ENCODE results near the gene APBB3.

APBB3 gene

GRCh38 chr5:140591747-140592372 lies 27.5 kb upstream of the APBB3 start:
- no peak for TF ChIP-seq REST (IDR thresholded peaks at IDR 0.05; ENCODE audit: insufficient read depth in 1 of 2, low read depth in 2 of 2, low read length in 2 of 2)
- TF ChIP-seq TAF1 (IDR thresholded peaks at IDR 0.05; ENCODE audit: borderline replicate concordance, insufficient read depth, low read length): no peak
- no peak for TF ChIP-seq FOXP2 (optimal IDR thresholded peaks at IDR 0.05; ENCODE audit: borderline replicate concordance, extremely low read depth, extremely low read length, insufficient read depth)
- TF ChIP-seq SIN3A (IDR thresholded peaks at IDR 0.05; ENCODE audit: borderline replicate concordance, insufficient read depth, low read length): no peak
- TF ChIP-seq POLR2AphosphoS5 (IDR thresholded peaks at IDR 0.05; ENCODE audit: low read depth, low read length): no peak

GRCh38 chr5:140590861-140591260 lies 26.5 kb upstream of the APBB3 start:
- no peak for TF ChIP-seq SIN3A (IDR thresholded peaks at IDR 0.05; ENCODE audit: borderline replicate concordance, insufficient read depth, low read length)

GRCh38 chr5:140588311-140589070 lies 24.1 kb upstream of the APBB3 start:
- no peak for TF ChIP-seq TAF1 (IDR thresholded peaks at IDR 0.05; ENCODE audit: borderline replicate concordance, insufficient read depth, low read length)
- no peak for TF ChIP-seq SIN3A (IDR thresholded peaks at IDR 0.05; ENCODE audit: borderline replicate concordance, insufficient read depth, low read length)
- no peak for TF ChIP-seq POLR2AphosphoS5 (IDR thresholded peaks at IDR 0.05; ENCODE audit: low read depth, low read length)
- TF ChIP-seq FOXP2 (optimal IDR thresholded peaks at IDR 0.05; ENCODE audit: borderline replicate concordance, extremely low read depth, extremely low read length, insufficient read depth): no peak
- no peak for TF ChIP-seq REST (IDR thresholded peaks at IDR 0.05; ENCODE audit: insufficient read depth in 1 of 2, low read depth in 2 of 2, low read length in 2 of 2)

GRCh38 chr5:140587495-140587894 lies 23.1 kb upstream of the APBB3 start:
- no peak for TF ChIP-seq POLR2AphosphoS5 (IDR thresholded peaks at IDR 0.05; ENCODE audit: low read depth, low read length)
- TF ChIP-seq FOXP2 (optimal IDR thresholded peaks at IDR 0.05; ENCODE audit: borderline replicate concordance, extremely low read depth, extremely low read length, insufficient read depth): no peak
- TF ChIP-seq SIN3A (IDR thresholded peaks at IDR 0.05; ENCODE audit: borderline replicate concordance, insufficient read depth, low read length): no peak
- no peak for TF ChIP-seq TAF1 (IDR thresholded peaks at IDR 0.05; ENCODE audit: borderline replicate concordance, insufficient read depth, low read length)
- TF ChIP-seq REST (IDR thresholded peaks at IDR 0.05; ENCODE audit: insufficient read depth in 1 of 2, low read depth in 2 of 2, low read length in 2 of 2): no peak

GRCh38 chr5:140576776-140577201 lies 12.4 kb upstream of the APBB3 start:
- TF ChIP-seq FOXP2 (optimal IDR thresholded peaks at IDR 0.05; ENCODE audit: borderline replicate concordance, extremely low read depth, extremely low read length, insufficient read depth) (no peak), SIN3A (IDR thresholded peaks at IDR 0.05; ENCODE audit: borderline replicate concordance, insufficient read depth, low read length) (no peak), POLR2AphosphoS5 (IDR thresholded peaks at IDR 0.05; ENCODE audit: low read depth, low read length) (no peak), REST (IDR thresholded peaks at IDR 0.05; ENCODE audit: insufficient read depth in 1 of 2, low read depth in 2 of 2, low read length in 2 of 2) (no peak), TAF1 (IDR thresholded peaks at IDR 0.05; ENCODE audit: borderline replicate concordance, insufficient read depth, low read length) (no peak)
